GM19023 (cell line): ENCODE measurements around the gene ZFAND6.

Experiments
- ATAC-seq: cut with Tn5 transposase; IDR thresholded peaks from one replicate; pipeline ENCODE4 v1.9.1; 2021; ENCODE audit warnings: mild to moderate bottlenecking, moderate library complexity; ENCODE audit not compliant: unreplicated experiment

The ZFAND6 gene

DNA sequence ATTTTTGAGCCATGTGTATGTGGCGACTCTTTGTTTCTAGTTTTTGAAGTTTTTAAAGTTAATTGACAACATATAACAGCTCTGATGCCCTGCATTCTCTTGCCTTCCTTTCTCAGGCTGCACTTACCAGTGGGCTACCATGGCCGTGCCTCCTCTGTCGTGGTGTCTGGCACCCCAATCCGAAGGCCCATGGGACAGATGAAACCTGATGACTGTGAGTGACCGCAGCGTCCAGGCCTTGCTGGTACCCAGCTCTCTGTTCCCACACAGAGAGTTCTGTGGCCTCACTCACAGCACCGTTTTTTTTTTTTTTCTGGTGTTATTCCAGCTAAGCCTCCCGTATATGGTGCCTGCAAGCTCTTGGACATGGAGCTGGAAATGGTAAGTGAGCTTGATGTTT is 108.5 kb downstream of the ZFAND6 start:
- ATAC-seq, result no peak

DNA sequence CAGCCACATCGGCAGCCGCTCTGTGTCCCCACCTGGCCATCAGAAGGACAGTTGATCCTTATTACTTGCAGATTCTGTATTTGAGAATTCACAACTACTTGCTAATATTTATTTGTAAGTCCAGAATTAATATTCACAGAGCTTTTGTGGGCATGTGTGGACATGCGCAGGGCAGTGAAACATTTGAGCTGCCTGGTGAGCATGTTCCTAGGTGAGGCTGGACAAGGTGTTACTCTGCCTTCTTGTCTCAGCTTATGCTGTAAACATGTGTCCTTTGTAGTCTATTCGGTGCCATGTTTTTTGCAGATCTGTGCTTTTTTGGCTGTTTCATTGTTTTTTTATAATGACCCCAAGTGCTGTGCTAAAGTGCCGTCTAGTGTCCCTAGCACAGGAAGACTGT is 108.9 kb downstream of the ZFAND6 start:
- no peak for ATAC-seq

- ATAC-seq, result no peak
These were observed 110.4 kb downstream of the ZFAND6 start for GRCh38 chr15:80169768-80170357.

DNA sequence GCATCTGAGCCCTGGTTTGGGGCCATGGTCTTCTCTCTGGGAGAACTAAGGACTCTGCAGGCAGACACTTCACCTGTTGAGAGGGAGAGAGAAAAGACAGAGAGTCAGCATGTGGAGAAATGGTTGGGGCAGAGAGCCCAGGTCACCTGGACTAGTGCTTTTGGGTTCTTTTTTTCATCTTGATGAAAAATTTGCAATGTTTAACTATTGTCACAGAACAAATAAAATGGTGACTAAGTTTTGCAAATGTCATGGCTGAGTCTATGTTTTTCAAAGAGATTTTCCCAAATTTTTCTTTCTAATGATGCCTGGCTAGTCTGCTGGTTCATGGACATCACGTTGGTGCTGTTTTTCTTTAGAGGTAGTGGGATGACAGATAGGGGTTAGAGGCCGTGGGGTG is 111.1 kb downstream of the ZFAND6 start:
- ATAC-seq, result no peak

- ATAC-seq, result no peak
These were observed 112.3 kb downstream of the ZFAND6 start for GRCh38 chr15:80171787-80172186.

DNA sequence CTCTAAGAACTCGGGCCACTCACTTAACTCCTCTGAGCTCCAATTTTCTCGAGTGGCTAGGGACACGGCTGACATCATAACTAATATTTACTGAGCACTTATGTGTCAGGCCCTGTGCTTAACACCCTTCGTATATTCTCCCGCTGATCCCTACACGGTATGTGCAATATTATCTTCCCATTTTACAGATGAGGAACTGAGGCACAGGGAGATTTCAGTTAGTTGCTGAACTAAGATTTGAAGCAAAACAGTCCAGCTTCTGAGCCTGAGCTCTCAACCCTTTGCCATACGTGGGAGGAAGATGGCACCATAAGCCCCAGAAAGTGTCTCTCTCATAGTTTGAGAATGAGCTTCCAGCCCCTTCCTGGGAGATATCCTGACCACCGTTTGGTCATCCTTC is 112.9 kb downstream of the ZFAND6 start:
- no peak for ATAC-seq

GRCh38 chr15:80173022-80173759 is 113.7 kb downstream of the ZFAND6 start:
- peak; percentile 64 for ATAC-seq

DNA sequence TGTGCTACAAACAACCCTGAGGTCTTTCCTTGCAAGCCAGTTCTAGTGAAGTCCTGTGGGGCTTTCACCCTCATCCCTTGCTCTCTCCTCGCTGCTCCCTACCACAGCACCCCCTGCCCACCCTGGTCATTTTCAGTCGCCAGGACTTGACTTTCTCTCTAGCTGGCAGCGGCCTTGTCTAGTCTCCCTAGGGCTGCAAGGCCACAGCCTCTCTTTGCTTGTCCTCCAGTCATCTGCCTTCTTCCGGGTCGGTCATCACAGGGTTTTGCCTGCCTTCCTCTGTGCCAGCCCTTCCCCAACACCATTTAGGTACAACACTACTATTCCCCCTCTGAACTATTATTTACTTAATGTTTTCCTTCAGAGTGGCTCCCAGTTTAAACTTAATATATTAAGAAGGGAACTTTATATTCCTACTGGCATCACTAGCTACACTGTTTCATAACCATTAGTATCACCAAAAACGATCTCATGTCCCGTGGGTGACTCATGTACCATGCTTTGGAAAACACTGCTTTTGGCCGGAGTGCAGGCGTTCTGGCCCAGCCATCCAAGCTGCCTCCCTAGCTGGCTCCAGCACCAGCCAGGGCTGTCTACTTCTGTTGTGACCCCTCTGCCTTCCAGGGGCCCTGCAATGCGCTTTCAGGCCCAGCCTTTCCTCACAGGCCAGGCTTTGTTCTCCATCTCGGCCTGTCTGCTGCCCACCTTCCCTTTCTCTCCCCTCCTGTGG is 114.7 kb downstream of the ZFAND6 start:
- no peak for ATAC-seq

DNA sequence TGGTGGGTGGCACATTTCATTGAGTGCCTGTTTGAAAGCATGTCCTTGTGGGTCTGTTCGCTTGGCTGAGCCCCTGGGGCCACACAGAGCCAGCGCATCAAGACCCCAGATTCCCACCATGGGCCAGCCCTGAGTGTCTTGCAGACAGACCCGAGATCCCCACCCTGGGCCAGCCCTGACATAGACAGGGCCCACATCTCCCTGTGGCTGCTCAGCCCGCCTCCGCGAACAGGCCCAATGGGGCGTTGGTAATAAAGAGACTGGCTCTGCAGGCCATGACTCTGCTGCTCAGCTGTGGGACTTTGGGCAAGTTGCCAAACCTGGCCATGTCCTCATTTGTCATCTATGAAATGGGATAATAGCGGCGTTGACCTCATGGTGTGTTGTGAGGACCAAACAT is 116.0 kb downstream of the ZFAND6 start:
- ATAC-seq, result no peak

DNA sequence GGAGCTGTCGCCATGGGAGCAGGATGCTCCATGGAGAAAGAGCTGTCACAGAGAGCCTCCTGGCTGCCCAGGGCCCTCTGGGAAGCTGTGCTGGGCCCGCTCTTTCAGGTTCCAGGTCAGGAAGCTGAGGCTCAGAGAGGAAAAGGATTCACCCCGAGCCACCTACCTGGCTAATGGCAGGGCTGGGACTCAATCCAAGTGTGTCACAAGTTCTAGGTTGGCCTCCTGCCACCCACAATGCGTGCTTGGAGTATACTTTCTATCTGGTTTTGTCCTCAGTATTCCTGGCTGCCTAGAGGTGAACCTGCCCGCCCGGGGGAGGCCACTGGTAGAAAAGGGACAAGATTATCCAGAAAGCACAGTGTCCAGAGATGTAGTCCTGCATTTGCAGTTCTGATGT is 117.0 kb downstream of the ZFAND6 start:
- ATAC-seq, result no peak

DNA sequence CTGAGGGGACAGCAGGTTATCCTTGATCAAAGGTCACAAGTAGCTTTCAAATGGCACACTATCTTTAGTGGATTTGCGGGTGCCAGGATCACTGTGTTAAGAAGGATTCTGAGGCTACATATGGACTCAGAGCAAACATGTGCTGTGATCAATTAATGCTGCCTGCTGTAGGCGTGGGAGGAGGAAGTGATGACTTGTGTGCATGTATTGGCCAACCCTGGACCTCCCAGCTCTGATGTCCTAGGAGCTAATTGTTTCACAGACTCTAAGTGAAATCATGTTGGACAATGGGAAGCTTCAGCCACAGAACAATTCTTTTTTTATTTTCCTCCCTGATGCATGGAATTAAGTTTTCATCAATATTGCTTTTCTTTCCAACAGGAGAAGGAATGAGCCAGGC is 117.7 kb downstream of the ZFAND6 start:
- no peak for ATAC-seq

DNA sequence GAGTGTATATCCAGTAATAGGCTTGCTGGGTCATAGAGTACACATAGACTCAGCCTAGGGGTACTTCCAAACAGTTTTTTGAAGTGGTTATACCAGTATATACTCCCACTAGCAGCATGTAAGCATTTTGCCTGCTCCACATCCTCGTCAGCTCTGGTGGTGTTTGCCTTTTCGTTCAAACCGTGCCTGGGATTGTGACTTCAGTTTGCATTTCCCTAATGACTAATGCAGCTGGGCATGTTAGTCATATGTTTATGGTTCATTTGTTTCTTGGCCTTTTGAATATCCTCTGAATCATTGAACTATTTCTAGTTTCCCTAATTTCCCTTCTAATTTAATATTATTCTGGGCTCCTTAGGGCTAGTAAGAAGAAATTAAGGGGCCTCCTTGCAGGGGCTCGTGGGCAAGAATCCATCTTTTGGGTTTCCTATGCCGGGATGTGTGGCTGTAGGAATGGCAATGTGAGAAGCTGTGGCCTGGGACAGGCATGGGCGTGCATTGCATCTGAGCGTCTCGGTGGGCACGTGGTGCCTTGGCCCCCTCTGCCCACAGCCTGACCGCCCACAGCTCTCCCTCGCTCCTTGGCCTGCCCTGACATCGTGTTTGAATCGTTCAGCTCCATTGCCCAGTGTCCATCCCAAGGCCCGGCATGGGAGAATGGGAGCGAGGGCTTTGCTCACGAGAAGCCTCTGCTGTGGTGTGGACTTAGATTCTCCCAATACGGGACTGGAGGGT is 119.7 kb downstream of the ZFAND6 start:
- ATAC-seq, result no peak

DNA sequence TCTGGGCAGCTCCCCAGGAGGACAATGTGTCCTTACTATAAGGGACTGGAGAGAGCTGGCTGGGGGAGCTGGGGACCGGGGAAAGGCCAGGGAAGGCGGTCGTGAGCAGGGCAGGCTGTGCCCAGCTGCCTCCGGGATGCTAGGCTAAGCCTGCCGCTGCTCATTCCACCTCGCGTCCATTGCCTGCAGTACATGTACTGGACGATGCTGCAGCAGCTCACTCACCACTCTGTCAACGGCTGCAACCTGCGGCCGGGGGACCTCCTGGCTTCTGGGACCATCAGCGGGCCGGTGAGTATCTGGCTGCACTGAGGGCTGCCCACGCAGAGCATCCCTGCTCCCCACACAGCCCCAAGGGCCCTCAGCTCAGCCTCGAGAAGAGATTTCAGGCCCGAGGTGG is 120.5 kb downstream of the ZFAND6 start:
- no peak for ATAC-seq

- ATAC-seq, result no peak
These were observed 121.0 kb downstream of the ZFAND6 start for GRCh38 chr15:80180468-80180867.

DNA sequence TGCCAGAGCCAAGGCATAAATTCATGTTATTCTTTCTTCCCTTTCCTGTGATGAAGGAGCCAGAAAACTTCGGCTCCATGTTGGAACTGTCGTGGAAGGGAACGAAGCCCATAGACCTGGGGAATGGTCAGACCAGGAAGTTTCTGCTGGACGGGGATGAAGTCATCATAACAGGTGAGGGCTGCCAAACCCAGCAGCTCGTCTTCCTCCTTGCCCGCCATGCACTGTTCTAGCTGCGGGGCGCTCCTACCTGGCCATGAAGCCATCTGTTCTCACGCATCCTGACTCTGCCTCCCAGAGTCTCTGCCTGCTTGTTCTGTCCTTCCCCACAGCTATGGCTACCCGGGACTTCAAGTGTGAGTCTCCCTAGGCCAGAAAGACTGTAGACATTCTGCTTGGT is 121.5 kb downstream of the ZFAND6 start:
- no peak for ATAC-seq

DNA sequence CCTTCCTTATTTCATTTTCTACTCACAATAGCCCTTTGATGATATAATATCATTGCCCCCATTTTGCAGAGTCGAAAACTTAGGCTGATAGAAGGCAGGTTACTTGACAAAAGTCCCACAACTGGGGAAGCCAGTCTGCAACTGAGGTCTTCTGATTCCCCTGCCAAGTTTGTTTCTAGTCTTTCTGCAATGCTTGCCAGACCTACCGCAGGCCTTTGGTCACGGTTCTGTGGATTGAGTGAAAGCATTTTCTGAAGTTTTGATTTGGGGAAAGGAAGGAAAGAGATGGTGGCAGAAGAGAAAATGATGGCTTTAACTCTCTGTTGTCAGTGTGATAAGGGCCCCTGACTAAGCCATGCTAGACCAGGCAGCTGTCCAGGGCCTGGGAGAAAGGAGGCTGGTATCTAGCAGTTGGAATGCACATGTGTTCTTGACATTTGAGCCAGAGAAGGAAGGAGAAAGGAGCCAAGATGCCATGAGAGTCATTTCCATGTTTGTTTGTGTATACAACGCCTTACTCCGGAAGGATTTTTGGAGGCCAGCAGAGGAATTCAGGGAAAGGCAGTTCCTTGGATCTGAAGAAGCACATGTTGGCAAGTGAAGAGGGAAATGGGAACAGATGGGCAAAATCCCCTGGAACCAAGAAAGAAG is 123.3 kb downstream of the ZFAND6 start:
- ATAC-seq, result no peak

DNA sequence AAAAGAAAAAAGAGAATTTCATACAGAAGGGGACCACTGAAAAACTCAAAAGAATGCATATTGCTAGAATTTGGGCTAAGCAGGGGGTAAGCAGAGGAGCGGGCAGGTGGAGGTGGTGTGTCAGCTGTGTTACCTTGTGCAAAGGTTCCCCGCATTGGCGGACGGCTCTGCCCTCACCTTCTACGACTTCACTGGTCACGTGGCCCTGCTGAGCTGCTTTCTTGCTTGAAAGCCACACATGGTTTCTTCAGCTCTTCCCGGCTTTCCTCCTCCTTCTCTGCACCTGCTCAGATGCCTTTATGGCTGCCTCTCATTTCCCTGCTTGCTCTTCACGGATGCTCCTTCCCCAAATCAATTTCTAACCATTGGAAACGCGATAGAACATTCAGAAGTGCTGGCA is 123.8 kb downstream of the ZFAND6 start:
- ATAC-seq, result no peak

- no peak for ATAC-seq
These were observed 124.4 kb downstream of the ZFAND6 start for GRCh38 chr15:80183886-80184285.

GRCh38 chr15:80184554-80184953 is 125.1 kb downstream of the ZFAND6 start:
- ATAC-seq, result no peak

DNA sequence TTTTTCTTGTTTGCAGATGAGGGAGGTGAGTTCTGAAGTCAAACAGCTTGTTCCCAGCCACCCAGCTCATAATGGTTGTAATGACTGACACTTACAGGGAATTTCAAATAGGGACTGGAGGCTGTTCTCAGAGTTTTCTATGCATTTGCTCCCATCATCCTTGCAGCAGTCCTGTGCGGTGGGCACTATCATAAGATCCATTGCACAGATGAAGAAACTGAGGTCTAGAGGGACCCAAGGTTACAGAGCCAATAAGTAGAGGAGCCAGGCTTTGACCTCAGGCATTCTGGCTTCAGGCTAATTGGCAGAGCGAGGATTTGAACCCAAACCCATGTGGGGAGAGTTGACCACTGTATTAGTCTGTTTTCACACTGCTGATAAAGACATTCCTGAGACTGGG is 125.7 kb downstream of the ZFAND6 start:
- ATAC-seq, result no peak

DNA sequence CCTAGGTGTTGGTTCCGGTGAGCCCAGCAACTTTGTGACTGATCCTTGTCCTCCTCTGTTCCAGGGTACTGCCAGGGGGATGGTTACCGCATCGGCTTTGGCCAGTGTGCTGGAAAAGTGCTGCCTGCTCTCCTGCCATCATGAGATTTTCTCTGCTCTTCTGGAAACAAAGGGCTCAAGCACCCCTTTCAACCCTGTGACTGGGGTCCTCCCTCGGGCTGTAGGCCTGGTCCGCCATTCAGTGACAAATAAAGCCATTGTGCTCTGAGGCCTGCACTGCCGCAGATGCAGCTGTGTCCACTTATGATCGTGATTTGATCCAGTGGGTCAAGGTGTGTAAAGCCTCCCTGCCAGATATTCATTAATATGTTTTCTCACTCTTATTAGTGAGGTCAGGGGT is 126.6 kb downstream of the ZFAND6 start:
- ATAC-seq, result no peak
